Activated CD4-positive, alpha-beta T cell treated with anti-CD3 and anti-CD28 coated beads for 1 hour (primary cell): ENCODE data around the gene GULP1.
"Not testable (repeated sequence)": the region's sequence is repeated elsewhere in the genome, so short reads cannot be mapped to it uniquely, and the experiment has no call there.

ENCODE experiments used
- DNase-seq: peaks from one replicate; pipeline ENCODE4 v3.0.0-alpha.2; 2020

Gene GULP1

GRCh38 chr2:188435115-188435514 lies 143.4 kb downstream of the GULP1 start:
- DNase-seq, result no peak

- DNase-seq, result no peak
Observed at GRCh38 chr2:188437537-188437936, 145.9 kb downstream of the GULP1 start.

- no peak for DNase-seq
Observed at GRCh38 chr2:188439986-188440385, 148.3 kb downstream of the GULP1 start.

GRCh38 chr2:188440849-188441248 lies 149.2 kb downstream of the GULP1 start:
- no peak for DNase-seq

GRCh38 chr2:188441288-188441947 lies 149.7 kb downstream of the GULP1 start:
- DNase-seq, result no peak

GRCh38 chr2:188443207-188443606 lies 151.5 kb downstream of the GULP1 start:
- DNase-seq, result no peak

- no peak for DNase-seq
Observed at GRCh38 chr2:188444106-188444835, 152.6 kb downstream of the GULP1 start.

- no peak for DNase-seq
Observed at GRCh38 chr2:188449561-188449960, 157.9 kb downstream of the GULP1 start.

- DNase-seq, result no peak
Observed at GRCh38 chr2:188449971-188450370, 158.3 kb downstream of the GULP1 start.

- no peak for DNase-seq
Observed at GRCh38 chr2:188450732-188451483, 159.2 kb downstream of the GULP1 start.

GRCh38 chr2:188452084-188452483 lies 160.4 kb downstream of the GULP1 start:
- no peak for DNase-seq

- DNase-seq, result no peak
Observed at GRCh38 chr2:188456114-188456909, 164.6 kb downstream of the GULP1 start.

- DNase-seq, result no peak
Observed at GRCh38 chr2:188459061-188459460, 167.4 kb downstream of the GULP1 start.

- not testable (repeated sequence) for DNase-seq
Observed at GRCh38 chr2:188466078-188466477, 174.4 kb downstream of the GULP1 start.

- DNase-seq, result no peak
Observed at GRCh38 chr2:188466761-188467160, 175.1 kb downstream of the GULP1 start.

GRCh38 chr2:188471166-188471565 lies 179.5 kb downstream of the GULP1 start:
- no peak for DNase-seq

- no peak for DNase-seq
Observed at GRCh38 chr2:188473306-188473705, 181.6 kb downstream of the GULP1 start.

- no peak for DNase-seq
Observed at GRCh38 chr2:188474316-188474715, 182.6 kb downstream of the GULP1 start.

GRCh38 chr2:188475945-188476344 lies 184.3 kb downstream of the GULP1 start:
- DNase-seq, result no peak

- no peak for DNase-seq
Observed at GRCh38 chr2:188477564-188478103, 186.0 kb downstream of the GULP1 start.

- DNase-seq, result no peak
Observed at GRCh38 chr2:188478724-188479123, 187.1 kb downstream of the GULP1 start.

- no peak for DNase-seq
Observed at GRCh38 chr2:188481474-188481873, 189.8 kb downstream of the GULP1 start.

GRCh38 chr2:188485496-188485895 lies 193.8 kb downstream of the GULP1 start:
- DNase-seq, result no peak
